Measurements from ENCODE around the gene NUDT16. TPM values are rescaled to one million over a fixed set of nuclear protein-coding genes. Genes with fewer than 3 reads are reported as not detected.

The NUDT16 gene
- total and polyA plus RNA-seq, 2 donors (not counting 1 experiment from before 2014, with no cell fraction given): 6.0 to 18.8 TPM

DNA sequence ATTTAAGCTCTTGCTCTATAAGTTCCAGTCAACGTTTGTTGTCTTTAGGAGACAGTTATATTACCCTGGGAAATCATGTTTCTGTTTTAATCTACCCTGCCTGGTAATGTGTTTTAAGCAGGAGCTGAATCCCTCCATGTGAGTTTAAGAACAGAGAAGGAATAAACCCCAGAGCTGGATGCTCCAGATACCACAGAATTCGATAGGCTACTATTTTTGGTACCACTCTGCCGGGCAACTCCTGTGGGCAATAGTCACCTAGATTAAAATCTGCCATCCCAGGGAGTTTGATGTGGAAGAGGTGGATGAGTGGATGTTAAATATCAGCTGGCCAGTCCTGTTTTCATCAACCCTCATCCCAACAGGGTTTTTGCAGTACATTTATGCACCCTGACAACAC is 20.4 kb downstream of the NUDT16 start:
- Histone ChIP-seq H3K4me2 (ENCODE audit: extremely low read depth, insufficient read depth, low read length) (no peak overlapping the region), H3K4me1 (ENCODE audit: control insufficient read depth, extremely low read depth, insufficient read depth, low read length) (no peaks in the 10 kb centered on the region), H2AFZ (ENCODE audit: low read length) (no peak overlapping the region), H3K4me3 (replicated peaks in 1 of 4; ENCODE audit: control extremely low read depth in 1 of 4, insufficient read depth in 1 of 4, low read depth in 3 of 4, low read length in 4 of 4) (no peak overlapping the region), H3K79me2 (ENCODE audit: control insufficient read depth, insufficient read depth, low read length) (no peaks in the 10 kb centered on the region), H3K9ac (ENCODE audit: insufficient read depth, low read length) (no peak overlapping the region), H4K20me1 (ENCODE audit: control insufficient read depth, extremely low read depth, insufficient read depth, low read length) (no peaks in the 10 kb centered on the region), H3K27me3 (ENCODE audit: control insufficient read depth, insufficient read depth, low read length) (no peaks in the 10 kb centered on the region), H3K9me3 (ENCODE audit: control insufficient read depth, insufficient read depth, low read depth, low read length) (no peaks in the 10 kb centered on the region), H3K27ac (ENCODE audit: insufficient read depth, low read length) (no peak overlapping the region), H3K36me3 (ENCODE audit: control insufficient read depth, insufficient read depth, low read length) (no peaks in the 10 kb centered on the region)
- TF ChIP-seq EZH2 (IDR thresholded peaks at IDR 0.05; ENCODE audit: low read length, missing control alignments) (no peak), CTCF (conservative IDR thresholded peaks at IDR 0.05 in 1 of 2, IDR thresholded peaks at IDR 0.05 in 1 of 2; ENCODE audit: low read depth in 1 of 2, low read length in 2 of 2) (no peak)
- DNase-seq (ENCODE audit: low read depth in 2 of 2): no peak

DNA sequence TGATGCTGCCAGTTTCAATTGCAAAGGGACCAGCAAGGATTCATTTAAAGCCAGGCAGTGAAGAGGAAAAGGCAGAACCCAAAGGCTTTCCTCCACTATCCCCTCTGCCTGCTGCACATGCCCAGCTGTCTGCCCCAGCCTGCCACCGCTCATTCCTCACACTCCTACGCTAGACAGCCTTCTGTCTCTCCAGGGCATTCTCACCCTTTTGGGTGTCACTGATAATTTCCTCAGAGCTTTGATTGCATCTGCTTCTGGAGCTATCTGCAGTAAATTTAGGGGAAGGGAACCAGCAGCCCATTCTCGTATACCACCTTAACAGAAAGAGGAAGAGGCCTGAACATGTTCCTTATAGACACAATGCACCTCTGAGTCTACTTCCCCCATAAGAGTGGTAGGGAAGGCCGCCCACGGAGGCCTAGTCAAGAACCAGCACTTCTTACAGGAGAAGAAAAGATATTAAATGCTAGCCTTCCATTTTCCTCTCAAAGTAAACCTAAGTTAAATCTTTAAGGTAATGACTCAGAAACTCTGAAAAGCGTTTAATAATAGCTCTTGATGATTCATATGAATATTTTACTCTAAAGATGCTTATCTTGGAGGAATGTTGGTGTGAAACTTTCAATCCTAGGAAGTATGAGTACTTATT is 20.9 kb downstream of the NUDT16 start:
- no peaks in the 10 kb centered on the region for H4K20me1 ChIP-seq (ENCODE audit: control insufficient read depth, extremely low read depth, insufficient read depth, low read length)
- H3K27ac ChIP-seq (ENCODE audit: insufficient read depth, low read length): no peak overlapping the region
- no peaks in the 10 kb centered on the region for H3K36me3 ChIP-seq (ENCODE audit: control insufficient read depth, insufficient read depth, low read length)
- TF ChIP-seq EZH2 (IDR thresholded peaks at IDR 0.05; ENCODE audit: low read length, missing control alignments) (no peak), CTCF (conservative IDR thresholded peaks at IDR 0.05 in 1 of 2, IDR thresholded peaks at IDR 0.05 in 1 of 2; ENCODE audit: low read depth in 1 of 2, low read length in 2 of 2) (no peak)
- no peak overlapping the region for H3K4me3 ChIP-seq (replicated peaks in 1 of 4; ENCODE audit: control extremely low read depth in 1 of 4, insufficient read depth in 1 of 4, low read depth in 3 of 4, low read length in 4 of 4)
- H3K4me2 ChIP-seq (ENCODE audit: extremely low read depth, insufficient read depth, low read length): no peak overlapping the region
- no peaks in the 10 kb centered on the region for H3K9me3 ChIP-seq (ENCODE audit: control insufficient read depth, insufficient read depth, low read depth, low read length)
- H3K9ac ChIP-seq (ENCODE audit: insufficient read depth, low read length): no peak overlapping the region
- no peak overlapping the region for H2AFZ ChIP-seq (ENCODE audit: low read length)
- peak in 1 of 2 donors; percentile 85 for DNase-seq (ENCODE audit: low read depth in 2 of 2)
- no peaks in the 10 kb centered on the region for H3K27me3 ChIP-seq (ENCODE audit: control insufficient read depth, insufficient read depth, low read length)
- no peaks in the 10 kb centered on the region for H3K79me2 ChIP-seq (ENCODE audit: control insufficient read depth, insufficient read depth, low read length)
- H3K4me1 ChIP-seq (ENCODE audit: control insufficient read depth, extremely low read depth, insufficient read depth, low read length): no peaks in the 10 kb centered on the region

- Histone ChIP-seq H3K9me3 (ENCODE audit: control insufficient read depth, insufficient read depth, low read depth, low read length) (no peaks in the 10 kb centered on the region), H3K27me3 (ENCODE audit: control insufficient read depth, insufficient read depth, low read length) (no peaks in the 10 kb centered on the region), H3K4me3 (replicated peaks in 1 of 4; ENCODE audit: control extremely low read depth in 1 of 4, insufficient read depth in 1 of 4, low read depth in 3 of 4, low read length in 4 of 4) (no peak overlapping the region), H3K27ac (ENCODE audit: insufficient read depth, low read length) (no peak overlapping the region), H4K20me1 (ENCODE audit: control insufficient read depth, extremely low read depth, insufficient read depth, low read length) (no peaks in the 10 kb centered on the region), H3K4me1 (ENCODE audit: control insufficient read depth, extremely low read depth, insufficient read depth, low read length) (no peaks in the 10 kb centered on the region), H3K36me3 (ENCODE audit: control insufficient read depth, insufficient read depth, low read length) (no peaks in the 10 kb centered on the region), H2AFZ (ENCODE audit: low read length) (no peak overlapping the region), H3K79me2 (ENCODE audit: control insufficient read depth, insufficient read depth, low read length) (no peaks in the 10 kb centered on the region), H3K9ac (ENCODE audit: insufficient read depth, low read length) (no peak overlapping the region), H3K4me2 (ENCODE audit: extremely low read depth, insufficient read depth, low read length) (no peak overlapping the region)
- TF ChIP-seq EZH2 (IDR thresholded peaks at IDR 0.05; ENCODE audit: low read length, missing control alignments): no peak
- no peak for TF ChIP-seq CTCF (conservative IDR thresholded peaks at IDR 0.05 in 1 of 2, IDR thresholded peaks at IDR 0.05 in 1 of 2; ENCODE audit: low read depth in 1 of 2, low read length in 2 of 2)
- DNase-seq (ENCODE audit: low read depth in 2 of 2): no peak
These were observed 21.8 kb downstream of the NUDT16 start for GRCh38 chr3:131403216-131403895.

Data from fibroblast of lung (primary cell).